ENCODE data around the gene CCDC57.

Gene CCDC57

GRCh38 chr17:82060001-82060380, 152.7 kb downstream of the CCDC57 start:
- no peak for DNase-seq (ENCODE audit: low spot score)

GRCh38 chr17:82059272-82060000, 153.2 kb downstream of the CCDC57 start:
- no peak for DNase-seq (ENCODE audit: low spot score)

GRCh38 chr17:82058855-82059249, 153.8 kb downstream of the CCDC57 start:
- no peak for DNase-seq (ENCODE audit: low spot score)

- no peak for DNase-seq (ENCODE audit: low spot score)
Measured at GRCh38 chr17:82058230-82058854, 154.3 kb downstream of the CCDC57 start.

- DNase-seq (ENCODE audit: low spot score) = no peak
Measured at GRCh38 chr17:82056729-82057621, 155.7 kb downstream of the CCDC57 start.

GRCh38 chr17:82055965-82056728, 156.5 kb downstream of the CCDC57 start:
- no peak for DNase-seq (ENCODE audit: low spot score)

- DNase-seq (ENCODE audit: low spot score) = no peak
Measured at GRCh38 chr17:82055023-82055964, 157.3 kb downstream of the CCDC57 start.

- DNase-seq (ENCODE audit: low spot score) = no peak
Measured at GRCh38 chr17:82054351-82055022, 158.2 kb downstream of the CCDC57 start.

- no peak for DNase-seq (ENCODE audit: low spot score)
Measured at GRCh38 chr17:82053556-82054263, 158.9 kb downstream of the CCDC57 start.

GRCh38 chr17:82053130-82053529, 159.5 kb downstream of the CCDC57 start:
- no peak for DNase-seq (ENCODE audit: low spot score)

- peak; percentile 36 for DNase-seq (ENCODE audit: low spot score)
Measured at GRCh38 chr17:82052638-82053059, 160.0 kb downstream of the CCDC57 start.

GRCh38 chr17:82051776-82052637, 160.6 kb downstream of the CCDC57 start, which contains the start of the genes GPS1 and RFNG:
Gene GPS1, plus strand, starts transcription at chr17:82051898. Its CDS starts 34 bp downstream, at chr17:82051932.
Gene RFNG, minus strand, starts transcription at chr17:82051811. Its CDS starts 45 bp downstream, at chr17:82051766.
- peak; percentile 93 for DNase-seq (ENCODE audit: low spot score)
